C1 segment of cervical spinal cord (tissue), 14 donors: ENCODE measurements around the gene SEMA6D.

Experiments used
- DNase-seq, 14 donors: peaks; one replicate each; lab custom pipeline; 2025; lab: John Stamatoyannopoulos, UW

Gene SEMA6D

DNA sequence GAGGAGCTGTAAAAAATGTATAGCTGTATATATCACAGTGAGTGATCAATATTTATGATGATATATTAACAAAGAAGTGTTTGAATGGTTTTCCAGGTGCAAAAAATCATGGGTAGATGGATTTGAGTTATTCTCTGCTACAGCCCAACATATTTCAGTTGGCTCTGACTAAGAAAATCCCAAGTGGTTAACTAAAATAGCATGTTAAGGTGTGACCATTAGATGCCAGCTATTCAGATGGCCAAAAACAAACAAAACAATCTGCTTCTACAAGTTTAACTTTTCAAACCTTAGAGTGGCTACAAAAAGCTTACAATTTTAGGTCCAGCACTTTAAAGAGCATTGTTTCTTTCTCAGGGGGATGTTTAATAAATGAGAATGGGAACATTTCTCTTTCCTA, 67.5 kb downstream of the SEMA6D start:
- no peak for DNase-seq

- DNase-seq: no peak
These were observed 69.1 kb downstream of the SEMA6D start for GRCh38 chr15:47786371-47786770.

DNA sequence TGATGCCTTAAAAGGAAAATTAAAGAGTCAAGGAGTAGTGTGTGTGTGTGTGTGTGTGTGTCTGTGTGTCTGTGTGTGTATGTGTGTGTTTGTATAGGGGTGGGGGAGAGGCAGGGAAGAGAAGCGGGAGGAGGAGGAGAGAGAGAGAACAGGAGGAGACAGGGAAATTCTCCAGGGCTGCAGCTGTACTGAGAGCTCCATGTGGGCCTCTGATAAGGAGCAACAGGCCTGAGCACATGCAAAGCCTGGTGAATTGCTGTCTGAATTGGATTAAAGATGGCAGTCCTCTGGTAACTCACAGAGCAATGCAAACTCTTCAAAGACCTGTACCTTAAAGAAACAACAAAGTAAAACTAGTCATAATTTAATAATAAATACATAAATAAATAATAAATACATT, 70.6 kb downstream of the SEMA6D start:
- no peak for DNase-seq

GRCh38 chr15:47788685-47789084, 71.4 kb downstream of the SEMA6D start:
- no peak for DNase-seq

- DNase-seq: no peak
These were observed 73.9 kb downstream of the SEMA6D start for GRCh38 chr15:47791161-47791560.

- peak in 1 of 14 donors; percentile 20 for DNase-seq
These were observed 74.9 kb downstream of the SEMA6D start for GRCh38 chr15:47792231-47792630.

- no peak for DNase-seq
These were observed 77.1 kb downstream of the SEMA6D start for GRCh38 chr15:47794252-47794914.

GRCh38 chr15:47795864-47796263, 78.6 kb downstream of the SEMA6D start:
- DNase-seq: no peak

DNA sequence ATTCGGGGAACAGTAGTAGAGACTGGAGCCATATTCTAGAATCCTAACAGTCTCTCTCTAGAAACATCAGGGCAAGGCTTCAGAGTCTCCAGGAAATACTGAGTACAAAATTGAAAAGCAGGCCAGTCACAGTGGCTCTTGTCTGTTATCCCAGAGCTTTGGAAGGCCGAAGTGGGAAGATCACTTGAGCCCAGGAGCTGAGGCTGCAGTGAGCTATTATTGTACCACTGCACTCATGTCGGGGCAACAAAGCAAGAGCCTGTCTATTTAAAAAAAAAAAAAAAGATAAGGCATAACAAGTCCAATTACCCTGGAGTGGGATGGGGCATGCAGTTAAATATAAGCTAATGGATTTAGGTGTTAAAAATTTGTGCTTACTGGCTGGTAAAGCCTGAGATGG, 79.0 kb downstream of the SEMA6D start:
- DNase-seq: no peak

DNA sequence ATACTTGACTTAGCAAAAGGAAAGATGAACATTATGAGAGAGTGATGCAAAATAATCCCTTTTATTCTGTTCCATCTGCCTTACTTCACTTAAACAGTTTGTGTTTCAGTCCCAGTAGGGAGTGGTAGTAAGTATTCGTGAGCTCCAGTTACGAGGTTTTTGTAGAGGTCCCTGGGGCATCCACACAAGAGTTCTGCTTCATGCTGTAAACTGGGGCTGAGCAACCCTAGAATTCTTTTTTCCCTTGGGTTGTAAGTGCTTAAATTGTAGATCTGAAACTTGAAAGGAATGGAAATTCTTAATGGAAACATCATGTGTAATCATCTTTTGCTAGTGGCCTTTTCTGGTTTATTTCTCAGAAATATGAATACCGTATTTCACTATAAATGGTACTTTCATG, 79.5 kb downstream of the SEMA6D start:
- DNase-seq: no peak

GRCh38 chr15:47801522-47801921, 84.2 kb downstream of the SEMA6D start:
- no peak for DNase-seq

DNA sequence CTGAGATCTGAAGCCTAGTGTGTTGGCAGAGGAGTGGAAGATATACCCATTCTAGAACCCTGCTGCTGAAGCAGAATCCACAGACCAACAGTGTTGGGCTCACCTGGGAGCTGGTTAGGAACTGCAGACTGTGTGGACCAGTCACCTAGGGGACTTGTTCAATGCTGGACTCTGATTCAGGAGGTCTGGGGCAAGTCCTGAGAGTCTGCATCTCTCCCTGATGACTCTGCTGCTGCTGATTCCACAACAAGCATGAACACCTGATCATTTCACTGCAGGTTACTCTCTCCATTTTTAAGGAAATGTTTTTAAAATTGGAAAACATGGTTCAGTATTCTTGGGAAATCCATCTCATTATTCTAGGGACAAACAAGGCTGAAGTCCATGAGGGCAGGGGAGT, 84.9 kb downstream of the SEMA6D start:
- DNase-seq: no peak

DNA sequence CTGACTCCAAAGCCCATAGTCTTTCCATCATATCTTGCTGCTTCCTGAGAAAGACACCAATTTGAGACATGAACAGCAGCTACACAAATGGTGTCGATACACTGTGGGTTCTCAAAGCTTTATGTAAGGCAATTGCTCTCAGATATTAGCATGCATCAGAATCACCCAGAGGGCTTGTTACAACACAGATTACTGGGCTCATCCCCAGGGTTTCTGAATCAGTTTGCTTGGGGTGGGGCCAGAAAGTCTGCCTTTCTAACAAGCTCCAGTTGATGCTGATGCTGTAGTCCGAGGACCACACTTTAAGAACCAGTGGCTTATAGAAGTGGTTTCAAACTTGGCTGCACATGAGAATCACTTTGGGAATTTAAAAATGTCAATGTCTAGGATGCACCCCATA, 86.5 kb downstream of the SEMA6D start:
- no peak for DNase-seq

DNA sequence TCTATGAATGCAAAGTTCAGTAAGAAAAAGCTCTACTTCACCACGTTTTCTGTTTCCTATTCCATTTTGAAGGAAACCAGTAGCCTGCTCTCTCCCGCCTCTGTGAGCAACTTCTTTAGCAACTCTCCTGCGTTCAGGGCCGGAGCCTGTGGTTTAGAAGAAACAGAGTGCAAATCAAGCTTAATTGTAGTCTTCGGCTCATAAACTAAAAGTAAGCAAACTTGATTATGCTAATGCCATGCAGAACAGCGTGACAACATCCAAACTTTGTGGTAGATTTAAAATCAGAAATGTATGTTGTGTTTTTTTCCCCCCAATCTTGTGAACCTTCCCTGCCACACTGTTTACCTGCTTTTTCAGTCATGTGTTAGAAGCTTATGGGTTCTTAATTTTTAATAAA, 87.4 kb downstream of the SEMA6D start:
- DNase-seq: no peak

DNA sequence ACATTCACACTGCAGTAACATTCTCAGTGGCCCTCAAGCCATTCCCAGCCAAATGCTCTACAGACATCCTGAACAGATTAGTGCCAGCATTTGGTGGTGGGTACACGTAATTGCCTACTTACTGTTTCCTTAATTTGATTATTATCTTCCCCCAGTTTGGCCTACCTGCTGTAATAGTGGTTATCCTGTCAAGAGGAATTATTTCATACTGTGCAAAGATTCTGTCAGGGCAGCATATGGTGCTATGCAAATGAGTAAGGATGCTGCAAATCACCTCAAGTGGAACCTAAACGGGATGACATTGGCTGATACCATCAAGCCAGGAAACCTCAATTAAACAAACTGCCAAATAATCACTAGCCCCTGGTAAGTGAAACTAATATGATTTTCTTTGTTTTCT, 88.7 kb downstream of the SEMA6D start:
- DNase-seq: peak in 1 of 14 donors; percentile 35

- no peak for DNase-seq
These were observed 93.9 kb downstream of the SEMA6D start for GRCh38 chr15:47811172-47811571.

DNA sequence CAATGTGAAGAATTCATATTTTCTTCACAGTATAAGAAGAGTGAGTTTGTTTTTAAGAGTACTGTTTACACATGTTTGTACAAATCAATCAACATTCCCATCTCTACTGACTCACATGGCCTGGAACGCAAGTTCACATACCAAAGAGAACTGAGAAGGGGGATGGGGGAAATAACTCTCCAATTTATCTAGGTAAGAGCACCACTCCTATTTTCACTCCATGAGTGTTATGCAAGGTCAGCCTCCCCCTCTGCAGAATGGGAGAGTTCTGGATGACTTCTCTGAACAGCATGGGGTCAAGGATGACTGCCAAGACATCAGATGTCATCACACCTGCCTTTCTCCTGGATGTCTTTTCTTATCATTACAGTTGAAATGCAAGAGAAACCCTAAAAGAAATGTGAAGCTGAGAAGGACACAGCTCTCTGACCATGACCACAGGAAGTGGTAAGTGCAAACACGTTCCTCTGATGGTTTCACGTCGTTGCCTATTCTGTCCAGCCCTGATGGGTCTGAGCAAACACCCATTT, 95.2 kb downstream of the SEMA6D start:
- no peak for DNase-seq

DNA sequence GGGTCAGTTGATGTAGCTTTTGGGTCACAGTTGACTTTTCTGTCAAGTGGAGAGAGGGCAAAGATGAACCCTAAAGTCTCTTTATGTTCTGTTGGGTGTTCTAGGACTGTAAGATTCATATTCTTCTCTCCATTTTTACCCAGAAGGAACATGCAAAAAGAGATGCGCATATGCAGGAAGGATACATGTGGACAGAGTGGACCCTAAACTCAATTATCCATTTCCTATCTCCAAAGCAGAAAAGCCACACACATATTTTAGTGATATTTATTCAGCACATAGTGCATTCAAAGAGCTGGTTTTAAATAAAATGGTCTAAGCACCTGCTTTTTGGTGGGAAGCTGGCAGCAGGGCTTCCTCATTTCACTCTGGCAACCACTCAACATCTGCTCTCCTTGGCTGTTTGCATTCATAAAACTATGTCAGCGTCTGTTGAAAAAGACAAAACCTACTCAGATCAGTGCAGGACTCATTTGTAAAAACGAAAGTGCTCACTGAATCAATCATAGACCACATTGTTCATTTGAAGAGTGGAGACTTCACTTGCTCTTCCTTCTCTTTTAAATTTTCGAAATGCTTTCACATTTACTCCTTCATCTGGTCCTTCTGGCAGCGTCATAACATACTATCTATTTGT, 96.6 kb downstream of the SEMA6D start:
- no peak for DNase-seq

DNA sequence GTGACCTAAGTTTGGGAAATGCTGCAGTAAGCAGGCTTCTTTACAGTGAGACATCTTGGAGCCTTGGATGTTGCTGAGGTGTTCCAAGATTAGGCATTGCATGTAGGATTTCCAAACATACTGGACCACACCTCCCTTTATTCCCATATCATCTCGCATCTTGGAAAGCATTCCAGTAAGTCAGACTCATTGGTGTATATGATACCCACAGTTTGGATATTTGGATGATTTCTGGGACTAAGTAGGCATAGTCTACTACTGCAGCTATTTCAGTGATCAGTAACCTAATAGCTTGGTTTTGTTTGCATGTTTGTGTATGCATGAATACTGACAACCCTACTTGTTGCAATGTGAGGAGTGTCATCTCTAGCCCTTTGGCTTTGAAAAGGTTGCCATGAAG, 97.3 kb downstream of the SEMA6D start:
- DNase-seq: no peak

- no peak for DNase-seq
These were observed 100.8 kb downstream of the SEMA6D start for GRCh38 chr15:47817969-47818548.

GRCh38 chr15:47819158-47819557, 101.9 kb downstream of the SEMA6D start:
- no peak for DNase-seq

GRCh38 chr15:47820057-47820746, 102.9 kb downstream of the SEMA6D start:
- DNase-seq: no peak
